Raji (cell line): ENCODE data around the gene EIF4G2.

ENCODE experiments used
- POLR2A ChIP-seq: IDR thresholded peaks from 2 replicates; pipeline ENCODE4 v1.6.1; 2011; ENCODE audit warnings: low read depth, low read length, control low read depth; ENCODE audit not compliant: insufficient read depth

The EIF4G2 gene

DNA sequence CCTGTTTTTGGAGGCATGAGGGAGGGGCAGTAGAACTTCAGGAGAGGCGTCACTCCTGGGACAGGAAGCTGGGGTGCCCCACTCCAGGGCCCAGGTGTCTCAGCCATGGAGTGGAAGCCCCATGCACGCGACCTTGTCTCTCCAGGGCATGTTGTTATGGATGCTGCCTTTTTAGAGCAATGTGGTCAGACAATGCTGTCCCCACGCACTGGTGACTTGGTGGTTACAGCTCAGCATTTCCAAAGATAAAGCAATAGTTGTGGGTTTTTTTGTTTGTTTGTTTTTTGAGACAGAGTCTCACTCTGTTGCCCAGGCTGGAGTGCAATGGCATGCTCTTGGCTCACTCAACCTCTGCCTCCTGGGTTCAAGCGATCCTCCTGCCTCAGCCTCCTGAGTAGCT is 22.3 kb downstream of the EIF4G2 start:
- no peak for TF ChIP-seq POLR2A

DNA sequence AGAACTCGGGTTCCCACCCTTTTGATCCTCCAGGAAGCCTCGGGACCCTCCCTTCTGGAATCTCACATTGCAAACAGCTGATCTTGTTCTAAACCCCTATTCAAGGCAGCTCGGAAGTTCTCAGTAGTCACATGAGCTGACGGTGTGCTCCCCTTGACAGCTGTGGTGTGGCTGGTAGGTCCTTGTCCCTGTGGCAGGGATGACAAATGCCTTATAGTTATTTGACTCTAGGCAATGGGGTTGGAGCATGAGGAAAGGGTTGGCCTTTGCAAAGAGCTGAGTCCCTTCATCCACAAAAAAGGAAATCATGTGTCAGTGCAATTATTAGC is 23.6 kb downstream of the EIF4G2 start:
- no peak for TF ChIP-seq POLR2A

DNA sequence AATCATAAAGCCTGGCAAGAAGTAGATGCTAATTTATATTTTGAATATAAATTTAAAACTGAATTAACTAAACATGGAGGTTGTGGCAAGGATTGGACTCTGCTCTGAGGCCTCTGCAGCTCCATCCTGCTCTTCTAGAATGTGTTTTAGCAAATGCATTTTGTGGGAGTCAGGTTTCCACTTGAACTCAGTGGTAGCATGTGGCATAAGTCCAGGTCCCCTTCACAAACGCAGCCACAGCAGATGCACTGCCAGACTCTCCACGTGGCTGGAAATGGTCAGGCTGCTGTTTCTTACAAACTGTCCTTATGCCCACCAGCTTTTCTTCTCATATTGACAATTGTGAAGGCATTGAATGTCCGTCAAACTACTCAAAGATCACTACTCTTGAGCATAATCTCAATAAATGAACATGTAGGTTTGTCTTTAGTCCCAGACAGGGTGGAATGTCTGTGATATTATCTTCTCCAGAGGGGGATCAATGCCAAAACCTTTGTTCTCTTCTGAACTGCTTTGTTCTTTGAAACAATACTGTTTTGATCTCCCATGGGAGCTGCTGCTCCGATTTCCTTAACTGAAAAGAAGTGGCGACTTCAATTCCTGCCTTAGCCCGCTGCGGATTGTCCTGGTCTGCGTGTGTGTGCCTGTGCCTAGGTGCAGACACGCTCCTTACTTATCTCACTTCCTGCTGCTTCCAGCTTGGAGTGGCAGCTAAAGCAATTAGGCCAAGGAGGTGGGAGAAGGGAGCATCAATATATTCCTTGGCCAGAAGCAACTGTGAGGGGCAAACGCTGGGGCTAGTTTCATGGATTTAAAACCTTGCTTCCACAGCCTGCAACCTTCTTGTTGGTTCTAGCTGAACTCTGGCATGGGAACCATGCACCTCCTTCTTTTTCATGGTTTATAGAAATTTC is 24.2 kb downstream of the EIF4G2 start:
- TF ChIP-seq POLR2A, result no peak

GRCh38 chr11:10780040-10780439 is 28.7 kb downstream of the EIF4G2 start:
- no peak for TF ChIP-seq POLR2A

DNA sequence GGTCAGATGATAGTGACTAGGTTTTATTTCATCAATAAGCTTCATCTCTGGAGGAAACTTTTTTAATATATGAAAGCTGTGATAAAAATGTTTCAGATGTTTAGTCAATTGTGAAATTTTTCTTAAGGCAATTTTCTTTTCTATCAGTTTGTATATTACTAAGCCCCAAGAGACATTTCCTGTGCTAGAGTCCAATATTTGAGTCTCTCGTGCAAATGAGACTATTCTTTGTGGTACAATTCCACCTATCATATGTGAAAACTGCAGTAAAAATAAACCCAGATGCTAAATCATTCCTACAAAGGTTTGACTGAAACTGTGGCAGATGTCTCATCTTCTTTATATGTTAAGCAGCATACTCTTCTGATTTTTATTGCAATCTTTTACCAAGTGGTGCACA is 29.6 kb downstream of the EIF4G2 start:
- TF ChIP-seq POLR2A, result no peak

- TF ChIP-seq POLR2A, result no peak
These were observed 30.3 kb downstream of the EIF4G2 start for GRCh38 chr11:10778217-10778970.

- no peak for TF ChIP-seq POLR2A
These were observed 30.9 kb downstream of the EIF4G2 start for GRCh38 chr11:10777806-10778205.

DNA sequence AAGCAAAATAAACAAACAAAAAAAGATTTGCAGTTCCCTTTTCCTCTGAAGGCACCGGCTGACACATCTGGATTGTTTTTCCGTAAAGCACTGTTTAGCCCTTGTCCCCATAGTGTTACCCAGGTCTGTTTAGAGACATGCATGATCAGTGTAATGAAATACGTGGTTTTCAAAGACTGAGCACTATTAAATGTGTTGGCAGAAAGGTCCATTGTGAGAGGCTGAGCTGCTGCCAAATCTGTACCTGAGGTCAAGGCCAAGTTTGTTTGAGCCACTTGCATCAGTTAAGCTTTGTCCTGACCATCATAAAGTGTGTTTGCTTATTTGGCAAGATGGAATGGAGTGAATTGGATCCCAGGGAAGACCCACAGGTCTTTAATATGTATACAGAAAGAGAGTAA is 31.3 kb downstream of the EIF4G2 start:
- TF ChIP-seq POLR2A, result no peak

DNA sequence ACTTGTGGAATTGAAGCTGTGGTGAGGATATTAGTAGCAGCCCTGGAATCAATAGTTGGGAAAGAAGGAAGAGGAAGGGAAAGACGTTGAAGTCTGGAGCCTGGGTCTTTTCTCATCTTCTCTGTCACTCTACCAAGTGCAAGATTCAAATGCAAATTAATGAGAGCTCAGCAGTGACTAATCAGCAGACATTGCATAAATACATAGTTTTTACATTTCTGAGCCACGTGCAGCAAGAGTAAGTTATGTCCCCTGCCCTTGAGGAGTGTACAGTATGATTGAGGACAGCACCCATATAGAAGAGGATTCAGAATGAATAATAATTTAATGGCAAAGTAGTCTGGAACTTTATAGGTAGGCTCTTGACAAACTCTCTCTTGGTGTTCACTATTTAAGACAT is 33.9 kb downstream of the EIF4G2 start:
- no peak for TF ChIP-seq POLR2A

DNA sequence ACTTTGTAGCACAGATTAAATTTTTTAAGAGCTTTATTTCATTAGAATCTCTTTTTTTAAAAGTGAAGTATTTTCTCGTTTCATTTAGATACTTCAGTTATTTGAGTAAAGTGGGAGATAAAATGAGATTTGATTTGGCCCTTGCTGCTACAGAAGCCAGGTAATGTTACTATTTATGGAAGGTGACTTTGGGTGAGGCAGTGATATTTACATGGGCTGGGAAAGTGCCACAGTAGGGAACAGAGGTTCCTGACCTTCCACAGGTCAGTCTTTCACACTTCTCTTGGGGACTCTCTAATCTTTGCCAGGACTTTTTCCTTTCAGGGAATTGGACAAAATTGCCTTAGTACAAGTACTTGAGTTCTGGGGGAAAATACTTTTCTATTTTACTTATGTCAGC is 37.3 kb downstream of the EIF4G2 start:
- TF ChIP-seq POLR2A, result no peak

GRCh38 chr11:10770626-10771254 is 38.0 kb downstream of the EIF4G2 start:
- no peak for TF ChIP-seq POLR2A

GRCh38 chr11:10764412-10764811 is 44.3 kb downstream of the EIF4G2 start:
- no peak for TF ChIP-seq POLR2A

DNA sequence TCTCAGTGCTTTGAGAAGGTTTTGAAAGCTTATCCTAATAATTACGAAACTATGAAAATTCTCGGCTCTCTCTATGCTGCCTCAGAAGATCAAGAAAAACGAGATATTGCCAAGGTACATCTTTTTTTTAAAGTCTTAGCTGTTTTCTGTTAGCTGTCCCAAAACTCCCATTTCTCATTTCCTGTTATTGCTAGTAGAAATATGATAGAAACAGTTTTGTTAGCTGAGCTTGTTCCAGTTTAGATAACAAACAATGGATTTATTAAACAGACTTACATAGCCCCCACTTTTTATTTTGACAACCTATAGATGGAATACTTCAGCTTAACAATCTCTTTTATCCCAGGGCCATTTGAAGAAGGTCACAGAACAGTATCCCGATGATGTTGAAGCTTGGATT is 45.0 kb downstream of the EIF4G2 start:
- TF ChIP-seq POLR2A, result no peak

GRCh38 chr11:10762913-10763421 is 45.8 kb downstream of the EIF4G2 start:
- no peak for TF ChIP-seq POLR2A

GRCh38 chr11:10762185-10762584 is 46.5 kb downstream of the EIF4G2 start:
- TF ChIP-seq POLR2A, result no peak
